ENCODE results near the gene HCN3.

DNA sequence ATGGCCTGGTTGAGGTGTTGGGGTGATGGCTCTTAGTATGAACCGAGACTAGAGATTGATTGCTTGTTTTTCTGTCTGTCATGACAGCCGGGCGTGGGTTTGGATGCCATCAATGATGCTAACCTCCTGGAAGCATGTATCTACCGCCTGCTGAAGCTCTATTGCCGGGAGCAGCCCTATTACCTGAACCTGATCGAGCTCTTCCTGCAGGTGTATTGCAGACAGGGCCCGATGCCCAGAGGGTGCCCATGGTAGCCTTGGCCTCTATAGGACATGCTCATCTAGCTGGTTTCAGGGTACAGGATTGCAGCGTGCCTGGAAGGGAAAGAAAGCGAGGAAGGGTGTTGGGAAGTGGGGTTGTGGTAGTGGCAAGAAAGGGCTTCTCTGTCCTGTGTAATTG is 40.8 kb downstream of the HCN3 start:
- TF ChIP-seq, protein P1, sequence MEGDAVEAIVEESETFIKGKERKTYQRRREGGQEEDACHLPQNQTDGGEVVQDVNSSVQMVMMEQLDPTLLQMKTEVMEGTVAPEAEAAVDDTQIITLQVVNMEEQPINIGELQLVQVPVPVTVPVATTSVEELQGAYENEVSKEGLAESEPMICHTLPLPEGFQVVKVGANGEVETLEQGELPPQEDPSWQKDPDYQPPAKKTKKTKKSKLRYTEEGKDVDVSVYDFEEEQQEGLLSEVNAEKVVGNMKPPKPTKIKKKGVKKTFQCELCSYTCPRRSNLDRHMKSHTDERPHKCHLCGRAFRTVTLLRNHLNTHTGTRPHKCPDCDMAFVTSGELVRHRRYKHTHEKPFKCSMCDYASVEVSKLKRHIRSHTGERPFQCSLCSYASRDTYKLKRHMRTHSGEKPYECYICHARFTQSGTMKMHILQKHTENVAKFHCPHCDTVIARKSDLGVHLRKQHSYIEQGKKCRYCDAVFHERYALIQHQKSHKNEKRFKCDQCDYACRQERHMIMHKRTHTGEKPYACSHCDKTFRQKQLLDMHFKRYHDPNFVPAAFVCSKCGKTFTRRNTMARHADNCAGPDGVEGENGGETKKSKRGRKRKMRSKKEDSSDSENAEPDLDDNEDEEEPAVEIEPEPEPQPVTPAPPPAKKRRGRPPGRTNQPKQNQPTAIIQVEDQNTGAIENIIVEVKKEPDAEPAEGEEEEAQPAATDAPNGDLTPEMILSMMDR (IDR thresholded peaks at IDR 0.05; ENCODE audit: control extremely low read depth in 1 of 3, insufficient read depth in 1 of 3, low read depth in 1 of 3, low read length in 3 of 3), result no peak
- TF ChIP-seq KDM1A (IDR thresholded peaks at IDR 0.05; ENCODE audit: borderline replicate concordance, low read length), result no peak
- TF ChIP-seq, protein P2, sequence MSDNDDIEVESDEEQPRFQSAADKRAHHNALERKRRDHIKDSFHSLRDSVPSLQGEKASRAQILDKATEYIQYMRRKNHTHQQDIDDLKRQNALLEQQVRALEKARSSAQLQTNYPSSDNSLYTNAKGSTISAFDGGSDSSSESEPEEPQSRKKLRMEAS (IDR thresholded peaks at IDR 0.05), result no peak
- no peak for TF ChIP-seq RBBP5 (IDR thresholded peaks at IDR 0.05; ENCODE audit: borderline replicate concordance, low read depth, low read length)
- TF ChIP-seq RFX5 (IDR thresholded peaks at IDR 0.05; ENCODE audit: borderline replicate concordance, low read depth, low read length), result no peak
- TF ChIP-seq, protein P3, sequence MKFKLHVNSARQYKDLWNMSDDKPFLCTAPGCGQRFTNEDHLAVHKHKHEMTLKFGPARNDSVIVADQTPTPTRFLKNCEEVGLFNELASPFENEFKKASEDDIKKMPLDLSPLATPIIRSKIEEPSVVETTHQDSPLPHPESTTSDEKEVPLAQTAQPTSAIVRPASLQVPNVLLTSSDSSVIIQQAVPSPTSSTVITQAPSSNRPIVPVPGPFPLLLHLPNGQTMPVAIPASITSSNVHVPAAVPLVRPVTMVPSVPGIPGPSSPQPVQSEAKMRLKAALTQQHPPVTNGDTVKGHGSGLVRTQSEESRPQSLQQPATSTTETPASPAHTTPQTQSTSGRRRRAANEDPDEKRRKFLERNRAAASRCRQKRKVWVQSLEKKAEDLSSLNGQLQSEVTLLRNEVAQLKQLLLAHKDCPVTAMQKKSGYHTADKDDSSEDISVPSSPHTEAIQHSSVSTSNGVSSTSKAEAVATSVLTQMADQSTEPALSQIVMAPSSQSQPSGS (IDR thresholded peaks at IDR 0.05; ENCODE audit: low read length), result no peak
- TF ChIP-seq, protein P4, sequence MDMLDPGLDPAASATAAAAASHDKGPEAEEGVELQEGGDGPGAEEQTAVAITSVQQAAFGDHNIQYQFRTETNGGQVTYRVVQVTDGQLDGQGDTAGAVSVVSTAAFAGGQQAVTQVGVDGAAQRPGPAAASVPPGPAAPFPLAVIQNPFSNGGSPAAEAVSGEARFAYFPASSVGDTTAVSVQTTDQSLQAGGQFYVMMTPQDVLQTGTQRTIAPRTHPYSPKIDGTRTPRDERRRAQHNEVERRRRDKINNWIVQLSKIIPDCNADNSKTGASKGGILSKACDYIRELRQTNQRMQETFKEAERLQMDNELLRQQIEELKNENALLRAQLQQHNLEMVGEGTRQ (IDR thresholded peaks at IDR 0.05; ENCODE audit: low read length), result no peak
- no peak for TF ChIP-seq SRF (IDR thresholded peaks at IDR 0.05; ENCODE audit: low read depth, low read length)

Measured in H1 (cell line).